Pancreas (tissue), 10 donors: ENCODE results near the gene RAB11A. TPM values are rescaled to one million over a fixed set of nuclear protein-coding genes. Genes with fewer than 3 reads are reported as not detected.

Source experiments
- ATAC-seq, 4 donors: fragments of 200-7000 bp; cut with Tn5 transposase; one replicate each; pipeline versions ENCODE4 v1.8.0 to v1.9.1; 2020; ENCODE audit warnings: mild to moderate bottlenecking in 4 of 4, moderate library complexity in 4 of 4
- DNase-seq, 6 donors: peaks; one replicate each; pipeline ENCODE4 v3.0.0-alpha.2; 2020
- FAIRE-seq: peaks from 2 replicates; lab custom pipeline; 2012; peaks lifted over from hg19 to GRCh38; lab: Jason Lieb, UNC
- H3K27ac ChIP-seq, 4 donors: fragments of 200-600 bp; sonication (generic); 1 replicate in 3 of 4; 2 replicates in 1 of 4; pipeline versions ENCODE4 v1.5.0 to v1.8.0; 2020
- H3K27me3 ChIP-seq, 4 donors: fragments of 200-600 bp; one replicate each; pipeline ENCODE4 v1.8.0; 2021
- H3K36me3 ChIP-seq, 3 donors: fragments of 200-600 bp; sonication (generic) in 1 of 3; one replicate each; pipeline versions ENCODE4 v1.5.0 to v1.8.0; 2020 to 2021
- H3K4me1 ChIP-seq, 3 donors: fragments of 200-600 bp; one replicate each; pipeline ENCODE4 v1.8.0; 2021
- H3K4me3 ChIP-seq, 4 donors: fragments of 200-600 bp; sonication (generic) in 2 of 4; one replicate each; pipeline versions ENCODE4 v1.5.0 to v1.8.0; 2020 to 2021
- H3K9me3 ChIP-seq, 4 donors: fragments of 200-600 bp; one replicate each; pipeline ENCODE4 v1.8.0; 2021
- CTCF ChIP-seq, 4 donors: fragments of 200-600 bp; sonication (generic) in 3 of 4; IDR thresholded peaks; one replicate each; pipeline versions ENCODE4 v1.5.0 to v1.8.0; 2021; ENCODE audit warnings: antibody characterized with exemption in 4 of 4
- WGBS, 2 donors: extraction: QIAGEN DNeasy Blood & Tissue Kit; methylation state at CpG; one replicate each; pipeline ENCODE4 v1.1.7; 2013; 5-methylcytosine and 5-hydroxymethylcytosine counted together
- intact Hi-C, 3 donors: fragments of 100-400 bp; cut with DNase I; formaldehyde crosslinking; loops; one replicate each; pipeline versions ENCODE4 v1.11.1 to v1.14.2; 2022
- polyA plus RNA-seq, 2 donors: library from polyadenylated mRNA; stranded (reverse); fragments of 200-250 nt; gene quantifications; one replicate each; pipeline ENCODE4 v1.2.3, GENCODE V29; 2013
- total RNA-seq, 6 donors: library from RNA; stranded (reverse); fragmentation: NEBNext Ultra II Directional in 4 of 6; extraction: Animal tissue kit (Norgen Biotek cat#: 25700) in 4 of 6; gene quantifications; one replicate each; pipeline versions ENCODE4 v1.2.1 to v1.2.4, GENCODE V29; 2021 to 2023
- donor health status: healthy with polysubstance abuse.
- donor health status: DM: no; HTN: no; CAD: no; lungs with moderate emphysema.
- donor health status: DM: no; HTN: no; CAD: no.
- donor health status: control.
- donor health status: control.
- donor health status: Bipolar disorder and iron deficiency.
- donor health status: DM: yes; HTN: yes; CAD: no.
- donor health status: DM: no; HTN: no; CAD: no.
- donor health status: DM: no; HTN: no; CAD: no.
- donor health status: DM: yes; HTN: yes; CAD: no.

RAB11A gene
- total and polyA plus RNA-seq, 8 donors = 19.8 to 98.4 (median 62.0) TPM

GRCh38 chr15:65907661-65908060 lies 38.4 kb downstream of the RAB11A start:
- no peaks in the 10 kb centered on the region for H3K36me3 ChIP-seq
- FAIRE-seq = no peak
- intact Hi-C loops = no loop called here
- no peaks in the 10 kb centered on the region for H3K27me3 ChIP-seq
- no peak overlapping the region for H3K4me3 ChIP-seq
- ATAC-seq = no peak
- no peak overlapping the region for H3K27ac ChIP-seq
- no peak for DNase-seq
- 99 to 100% methylated on average over 3 of the region's 3 CpGs for WGBS, 2 donors
- no peaks in the 10 kb centered on the region for H3K9me3 ChIP-seq
- H3K4me1 ChIP-seq = no peaks in the 10 kb centered on the region
- TF ChIP-seq CTCF (IDR thresholded peaks at IDR 0.05) = no peak

- no peaks in the 10 kb centered on the region for H3K4me1 ChIP-seq
- H3K9me3 ChIP-seq = no peaks in the 10 kb centered on the region
- H3K27me3 ChIP-seq = no peaks in the 10 kb centered on the region
- no peak overlapping the region for H3K27ac ChIP-seq
- H3K4me3 ChIP-seq = no peak overlapping the region
- intact Hi-C loops = no loop called here
- no peak for TF ChIP-seq CTCF (IDR thresholded peaks at IDR 0.05)
- 97 to 100% methylated on average over 4 of the region's 4 CpGs for WGBS, 2 donors
- FAIRE-seq (no peak), DNase-seq (no peak), ATAC-seq (no peak)
- H3K36me3 ChIP-seq = no peaks in the 10 kb centered on the region
Measured at GRCh38 chr15:65908876-65909275, 39.6 kb downstream of the RAB11A start.

- DNase-seq = no peak
- Histone ChIP-seq H3K4me1 (peaks cover 0 to 6% (median 5%) of the 10 kb centered on the region in 3 donors), H3K9me3 (no peaks in the 10 kb centered on the region), H3K27me3 (no peaks in the 10 kb centered on the region), H3K36me3 (no peaks in the 10 kb centered on the region), H3K27ac (no peak overlapping the region), H3K4me3 (no peak overlapping the region)
- no peak for TF ChIP-seq CTCF (IDR thresholded peaks at IDR 0.05)
- no peak for ATAC-seq
- WGBS, 2 donors = 91 to 97% methylated on average over 3 of the region's 3 CpGs
- FAIRE-seq = no peak
- intact Hi-C loops = no loop called here
Measured at GRCh38 chr15:65909831-65910230, 40.5 kb downstream of the RAB11A start.

GRCh38 chr15:65910341-65910740 lies 41.0 kb downstream of the RAB11A start:
- FAIRE-seq = no peak
- H3K27ac ChIP-seq = no peak overlapping the region
- no peaks in the 10 kb centered on the region for H3K36me3 ChIP-seq
- TF ChIP-seq CTCF (IDR thresholded peaks at IDR 0.05) = no peak
- DNase-seq = no peak
- no peak for ATAC-seq
- no peak overlapping the region for H3K4me3 ChIP-seq
- no peaks in the 10 kb centered on the region for H3K9me3 ChIP-seq
- intact Hi-C loops = no loop called here
- 93 to 94% methylated on average over 4 of the region's 4 CpGs for WGBS, 2 donors
- H3K4me1 ChIP-seq = peaks cover 0 to 11% (median 10%) of the 10 kb centered on the region in 3 donors
- no peaks in the 10 kb centered on the region for H3K27me3 ChIP-seq

- DNase-seq = no peak
- Histone ChIP-seq H3K36me3 (no peaks in the 10 kb centered on the region), H3K4me1 (peaks cover 0 to 21% (median 14%) of the 10 kb centered on the region in 3 donors), H3K27ac (no peak overlapping the region), H3K4me3 (no peak overlapping the region), H3K9me3 (no peaks in the 10 kb centered on the region), H3K27me3 (no peaks in the 10 kb centered on the region)
- 98 to 100% methylated on average over 2 of the region's 2 CpGs for WGBS, 2 donors
- no peak for TF ChIP-seq CTCF (IDR thresholded peaks at IDR 0.05)
- no peak for ATAC-seq
- intact Hi-C loops = no loop called here
- no peak for FAIRE-seq
Measured at GRCh38 chr15:65912235-65912634, 42.9 kb downstream of the RAB11A start.
